Osteocyte (in vitro differentiated cells): ENCODE results near the gene WSB2. TPM values are rescaled to one million over a fixed set of nuclear protein-coding genes. Genes with fewer than 3 reads are reported as not detected.
A peak's percentile ranks its signal among the peaks of the same experiment; 100 is the strongest.

Experiments
- DNase-seq: peaks from one replicate; pipeline ENCODE4 v3.0.0; 2021; ENCODE audit warnings: mixed read lengths; ENCODE audit not compliant: unreplicated experiment; ENCODE audit errors: extremely low spot score
- H3K27ac Mint-ChIP-seq: one replicate; pipeline ENCODE4 v1.8.0; 2021; ENCODE audit warnings: mild to moderate bottlenecking, mixed read lengths; ENCODE audit not compliant: unreplicated experiment
- H3K27me3 Mint-ChIP-seq: one replicate; pipeline ENCODE4 v1.8.0; 2021; ENCODE audit warnings: mixed read lengths; ENCODE audit not compliant: unreplicated experiment
- H3K36me3 Mint-ChIP-seq: one replicate; pipeline ENCODE4 v1.8.0; 2021; ENCODE audit warnings: mixed read lengths; ENCODE audit not compliant: unreplicated experiment
- H3K4me1 Mint-ChIP-seq: one replicate; pipeline ENCODE4 v1.8.0; 2021; ENCODE audit warnings: mixed read lengths; ENCODE audit not compliant: unreplicated experiment
- H3K4me3 Mint-ChIP-seq: one replicate; pipeline ENCODE4 v1.8.0; 2021; ENCODE audit warnings: mild to moderate bottlenecking, moderate library complexity, mixed read lengths; ENCODE audit not compliant: unreplicated experiment
- H3K9me3 Mint-ChIP-seq: one replicate; pipeline ENCODE4 v1.8.0; 2021; ENCODE audit warnings: mixed read lengths; ENCODE audit not compliant: unreplicated experiment
- total RNA-seq: library from RNA; stranded (reverse); gene quantifications from 2 replicates; pipeline ENCODE4 v1.2.1, GENCODE V29; 2021
- TF ChIP-seq, protein P1 (sequence below): fragments of 200-600 bp; sonication (generic); IDR thresholded peaks from 2 replicates; pipeline ENCODE4 v1.5.0; 2021; ENCODE audit warnings: antibody characterized with exemption, mild to moderate bottlenecking, moderate library complexity

WSB2 gene
- total RNA-seq, 1 donor from 2014 or later: 94.7 TPM

GRCh38 chr12:118070650-118071049, 9.7 kb upstream of the WSB2 start:
- Mint-ChIP-seq H3K36me3 (peaks cover 11% of the 10 kb centered on the region), H3K27me3 (no peaks in the 10 kb centered on the region), H3K27ac (no peak overlapping the region), H3K4me1 (peaks cover 2% of the 10 kb centered on the region), H3K9me3 (no peaks in the 10 kb centered on the region), H3K4me3 (no peak overlapping the region)
- TF ChIP-seq, protein P1, sequence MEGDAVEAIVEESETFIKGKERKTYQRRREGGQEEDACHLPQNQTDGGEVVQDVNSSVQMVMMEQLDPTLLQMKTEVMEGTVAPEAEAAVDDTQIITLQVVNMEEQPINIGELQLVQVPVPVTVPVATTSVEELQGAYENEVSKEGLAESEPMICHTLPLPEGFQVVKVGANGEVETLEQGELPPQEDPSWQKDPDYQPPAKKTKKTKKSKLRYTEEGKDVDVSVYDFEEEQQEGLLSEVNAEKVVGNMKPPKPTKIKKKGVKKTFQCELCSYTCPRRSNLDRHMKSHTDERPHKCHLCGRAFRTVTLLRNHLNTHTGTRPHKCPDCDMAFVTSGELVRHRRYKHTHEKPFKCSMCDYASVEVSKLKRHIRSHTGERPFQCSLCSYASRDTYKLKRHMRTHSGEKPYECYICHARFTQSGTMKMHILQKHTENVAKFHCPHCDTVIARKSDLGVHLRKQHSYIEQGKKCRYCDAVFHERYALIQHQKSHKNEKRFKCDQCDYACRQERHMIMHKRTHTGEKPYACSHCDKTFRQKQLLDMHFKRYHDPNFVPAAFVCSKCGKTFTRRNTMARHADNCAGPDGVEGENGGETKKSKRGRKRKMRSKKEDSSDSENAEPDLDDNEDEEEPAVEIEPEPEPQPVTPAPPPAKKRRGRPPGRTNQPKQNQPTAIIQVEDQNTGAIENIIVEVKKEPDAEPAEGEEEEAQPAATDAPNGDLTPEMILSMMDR: no peak
- no peak for DNase-seq

DNA sequence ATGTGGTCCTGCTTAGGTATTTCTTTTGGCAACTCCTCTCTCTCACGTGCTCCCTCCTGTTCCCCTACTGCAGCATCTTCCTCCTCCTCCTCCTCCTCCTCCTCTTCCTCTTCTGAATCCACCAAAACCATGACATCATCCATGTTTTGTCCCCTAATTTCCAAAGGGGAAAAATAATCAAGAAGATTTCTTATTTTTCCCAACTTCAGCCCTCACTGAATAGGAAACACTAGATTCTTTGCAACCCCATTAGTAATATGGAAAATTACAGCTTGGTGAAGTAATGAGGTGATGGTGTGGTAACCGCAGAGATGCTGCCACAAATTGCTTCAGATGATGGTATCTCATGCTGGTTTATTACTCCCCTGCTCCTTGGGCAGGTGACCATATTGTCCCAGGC, 7.5 kb upstream of the WSB2 start:
- DNase-seq: no peak
- TF ChIP-seq, protein P1: no peak
- Mint-ChIP-seq H3K27me3 (no peaks in the 10 kb centered on the region), H3K9me3 (no peaks in the 10 kb centered on the region), H3K36me3 (peaks cover 11% of the 10 kb centered on the region), H3K27ac (no peak overlapping the region), H3K4me3 (no peak overlapping the region), H3K4me1 (peaks cover 13% of the 10 kb centered on the region)

DNA sequence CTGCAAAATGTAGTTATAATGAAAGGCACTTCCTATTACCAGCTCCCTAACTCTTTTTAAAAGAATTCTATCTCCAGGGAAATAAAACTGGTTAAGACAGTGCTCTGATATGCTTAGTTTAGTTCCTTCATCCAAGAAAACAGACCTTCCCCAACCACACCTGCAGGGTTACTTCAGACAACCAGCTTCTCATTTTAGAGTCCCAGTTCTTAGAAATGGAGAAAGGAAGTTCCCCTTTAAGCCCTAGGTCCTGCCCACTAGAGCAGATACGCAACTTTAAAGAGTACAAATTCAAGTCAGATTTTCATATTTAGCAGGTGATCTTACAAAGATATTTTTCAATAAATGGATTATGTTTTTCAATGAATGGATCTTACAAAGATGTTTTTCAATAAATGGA, 4.4 kb upstream of the WSB2 start:
- TF ChIP-seq, protein P1: no peak
- Mint-ChIP-seq H3K27me3 (no peaks in the 10 kb centered on the region), H3K4me1 (peaks cover 28% of the 10 kb centered on the region), H3K9me3 (no peaks in the 10 kb centered on the region), H3K36me3 (peaks cover 6% of the 10 kb centered on the region), H3K27ac (no peak overlapping the region), H3K4me3 (no peak overlapping the region)
- DNase-seq: no peak

- TF ChIP-seq, protein P1: peak; percentile 8
- no peaks in the 10 kb centered on the region for H3K27me3 Mint-ChIP-seq
- peak overlapping the region; percentile 92 for H3K27ac Mint-ChIP-seq
- no peak for DNase-seq
- H3K4me3 Mint-ChIP-seq: peak overlapping the region; percentile 5
- no peaks in the 10 kb centered on the region for H3K9me3 Mint-ChIP-seq
- H3K4me1 Mint-ChIP-seq: peaks cover 35% of the 10 kb centered on the region
- peaks cover 6% of the 10 kb centered on the region for H3K36me3 Mint-ChIP-seq
Observed at GRCh38 chr12:118064608-118065007, 3.6 kb upstream of the WSB2 start.

DNA sequence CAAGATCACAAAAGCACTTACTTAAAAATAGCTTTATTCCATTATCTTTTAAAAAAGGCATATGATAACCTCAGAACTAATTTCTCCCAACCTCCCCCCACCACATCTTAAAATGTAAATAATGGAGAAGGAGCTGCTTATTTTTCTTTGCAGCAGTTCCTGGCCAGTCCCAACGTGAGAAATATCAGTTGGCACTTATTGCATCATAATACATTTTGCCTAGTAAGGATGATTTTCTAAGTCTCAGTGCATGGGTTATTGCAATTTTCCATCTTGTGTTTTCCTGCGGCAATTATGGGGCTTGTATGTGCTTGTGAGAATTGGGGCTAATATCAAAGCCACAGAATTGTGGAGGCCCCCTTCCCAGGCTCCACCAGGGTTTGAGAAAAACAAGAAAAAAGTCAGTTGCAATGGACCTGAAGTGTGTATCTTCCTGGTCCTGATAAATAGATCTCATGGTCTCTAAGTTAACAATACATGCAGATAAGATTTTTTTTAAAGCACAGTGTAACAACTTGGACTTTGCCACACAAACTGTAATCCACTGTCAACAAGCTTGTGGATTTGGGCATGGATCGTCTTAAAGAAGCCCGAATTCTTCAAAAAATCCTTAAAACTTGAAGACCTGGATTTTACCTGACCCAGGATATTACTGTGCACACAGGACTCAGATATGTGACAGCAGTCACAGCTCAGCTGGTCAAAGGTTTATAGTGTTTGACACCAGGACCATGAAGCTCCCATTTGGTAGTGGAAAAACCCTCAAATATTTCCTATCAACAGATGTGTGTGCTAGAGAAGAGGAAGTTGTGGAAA, 2.8 kb upstream of the WSB2 start:
- peaks cover 43% of the 10 kb centered on the region for H3K4me1 Mint-ChIP-seq
- H3K36me3 Mint-ChIP-seq: peaks cover 6% of the 10 kb centered on the region
- H3K4me3 Mint-ChIP-seq: peak overlapping the region; percentile 88
- H3K27me3 Mint-ChIP-seq: no peaks in the 10 kb centered on the region
- H3K9me3 Mint-ChIP-seq: no peaks in the 10 kb centered on the region
- TF ChIP-seq, protein P1: no peak
- H3K27ac Mint-ChIP-seq: peak overlapping the region; percentile 92
- no peak for DNase-seq
